Measurements from ENCODE around the gene UPK2. TPM values are rescaled to one million over a fixed set of nuclear protein-coding genes. Genes with fewer than 3 reads are reported as not detected.

UPK2 gene
- total and polyA plus RNA-seq, 2 experiments from 2014 or later: 0.89 to 1.4 TPM

DNA sequence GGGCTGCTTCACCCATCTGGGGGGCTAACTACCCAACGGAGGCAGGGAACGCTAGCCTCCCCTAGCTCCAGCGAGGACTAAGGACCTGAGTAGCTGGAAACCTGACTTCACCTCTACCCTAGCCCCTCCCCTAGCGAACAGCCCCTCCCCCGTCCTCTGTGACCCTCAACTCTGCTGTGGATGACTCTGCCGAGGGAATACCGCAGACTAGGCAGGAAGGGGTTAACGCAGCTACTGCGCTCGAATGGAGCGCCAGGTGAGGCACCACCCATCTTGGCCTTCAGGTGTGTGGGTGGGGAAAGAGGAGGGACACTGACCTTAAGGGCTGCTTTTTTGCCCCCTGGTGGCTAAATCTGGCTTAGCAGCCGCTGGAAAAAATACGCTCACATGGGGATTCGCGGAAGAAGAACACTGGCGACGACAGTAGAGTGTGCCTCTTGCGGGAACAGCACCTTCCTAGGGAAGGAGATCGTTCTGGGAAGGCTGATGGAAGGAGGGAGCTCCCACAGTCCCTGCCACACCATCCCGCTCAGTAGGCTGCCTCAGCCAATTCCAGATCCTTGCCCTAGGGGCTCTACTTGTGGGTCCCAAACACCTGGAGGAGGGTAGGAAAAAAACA, 25.9 kb upstream of the UPK2 start:
- Histone ChIP-seq H3K27ac (peak overlapping the region; percentile 74), H3K36me3 (no peaks in the 10 kb centered on the region), H3K4me3 (peak overlapping the region; percentile 61), H3K9me3 (ENCODE audit: low read depth) (no peaks in the 10 kb centered on the region), H3K27me3 (no peaks in the 10 kb centered on the region), H3K4me1 (ENCODE audit: low read depth) (peaks cover 4% of the 10 kb centered on the region)
- peak; percentile 76 to 85 for DNase-seq (ENCODE audit: low read depth in 1 of 2, low spot score in 1 of 2)
- TF ChIP-seq, protein P1, sequence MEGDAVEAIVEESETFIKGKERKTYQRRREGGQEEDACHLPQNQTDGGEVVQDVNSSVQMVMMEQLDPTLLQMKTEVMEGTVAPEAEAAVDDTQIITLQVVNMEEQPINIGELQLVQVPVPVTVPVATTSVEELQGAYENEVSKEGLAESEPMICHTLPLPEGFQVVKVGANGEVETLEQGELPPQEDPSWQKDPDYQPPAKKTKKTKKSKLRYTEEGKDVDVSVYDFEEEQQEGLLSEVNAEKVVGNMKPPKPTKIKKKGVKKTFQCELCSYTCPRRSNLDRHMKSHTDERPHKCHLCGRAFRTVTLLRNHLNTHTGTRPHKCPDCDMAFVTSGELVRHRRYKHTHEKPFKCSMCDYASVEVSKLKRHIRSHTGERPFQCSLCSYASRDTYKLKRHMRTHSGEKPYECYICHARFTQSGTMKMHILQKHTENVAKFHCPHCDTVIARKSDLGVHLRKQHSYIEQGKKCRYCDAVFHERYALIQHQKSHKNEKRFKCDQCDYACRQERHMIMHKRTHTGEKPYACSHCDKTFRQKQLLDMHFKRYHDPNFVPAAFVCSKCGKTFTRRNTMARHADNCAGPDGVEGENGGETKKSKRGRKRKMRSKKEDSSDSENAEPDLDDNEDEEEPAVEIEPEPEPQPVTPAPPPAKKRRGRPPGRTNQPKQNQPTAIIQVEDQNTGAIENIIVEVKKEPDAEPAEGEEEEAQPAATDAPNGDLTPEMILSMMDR (IDR thresholded peaks at IDR 0.05; ENCODE audit: low read depth, low read length): peak; percentile 96

DNA sequence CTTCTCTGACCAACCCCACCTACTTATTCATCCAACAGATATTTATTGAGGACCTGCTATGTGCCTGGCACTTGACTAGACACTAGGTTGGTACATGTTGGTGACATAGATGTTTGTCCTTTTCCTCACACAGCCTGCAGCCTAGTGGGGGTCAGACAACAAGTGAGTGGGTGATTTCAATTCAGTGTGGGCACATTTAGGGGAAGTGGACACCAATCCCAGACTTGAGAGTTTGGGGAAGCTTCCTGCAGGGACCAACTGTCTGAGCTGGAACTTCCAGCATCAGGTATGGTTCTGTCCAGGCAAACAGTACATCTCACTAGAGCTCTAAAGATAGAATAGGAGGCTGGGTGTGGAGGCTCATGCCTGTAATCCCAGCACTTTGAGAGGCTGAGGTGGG, 24.5 kb upstream of the UPK2 start:
- TF ChIP-seq, protein P1 (IDR thresholded peaks at IDR 0.05; ENCODE audit: low read depth, low read length): no peak
- Histone ChIP-seq H3K4me1 (ENCODE audit: low read depth) (peaks cover 4% of the 10 kb centered on the region), H3K36me3 (no peaks in the 10 kb centered on the region), H3K27ac (no peak overlapping the region), H3K9me3 (ENCODE audit: low read depth) (no peaks in the 10 kb centered on the region), H3K27me3 (no peaks in the 10 kb centered on the region), H3K4me3 (no peak overlapping the region)
- no peak for DNase-seq (ENCODE audit: low read depth in 1 of 2, low spot score in 1 of 2)

DNA sequence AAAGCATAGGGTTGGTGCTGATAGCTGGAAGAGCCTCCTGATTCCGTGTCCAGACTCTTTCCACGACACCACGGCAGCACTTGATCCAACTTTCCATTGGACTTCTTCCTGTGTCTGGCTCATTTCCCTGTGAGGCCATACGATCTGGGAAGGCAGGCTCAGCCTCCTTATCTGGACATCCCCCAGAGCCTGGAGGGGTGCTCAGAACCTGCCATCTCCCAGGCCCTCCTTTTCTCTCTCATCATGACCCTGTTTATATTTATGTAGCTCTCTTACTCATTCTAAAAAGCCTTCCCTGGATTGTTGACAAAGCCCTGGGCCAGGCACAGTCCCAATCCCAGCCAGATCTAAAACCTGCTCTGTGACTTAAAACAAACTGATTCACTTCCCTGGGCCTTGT, 22.6 kb upstream of the UPK2 start:
- Histone ChIP-seq H3K4me1 (ENCODE audit: low read depth) (peaks cover 4% of the 10 kb centered on the region), H3K4me3 (no peak overlapping the region), H3K36me3 (no peaks in the 10 kb centered on the region), H3K27me3 (no peaks in the 10 kb centered on the region), H3K9me3 (ENCODE audit: low read depth) (no peaks in the 10 kb centered on the region), H3K27ac (peak overlapping the region; percentile 77)
- DNase-seq (ENCODE audit: low read depth in 1 of 2, low spot score in 1 of 2): peak; percentile 29 to 54
- TF ChIP-seq, protein P1 (IDR thresholded peaks at IDR 0.05; ENCODE audit: low read depth, low read length): no peak

DNA sequence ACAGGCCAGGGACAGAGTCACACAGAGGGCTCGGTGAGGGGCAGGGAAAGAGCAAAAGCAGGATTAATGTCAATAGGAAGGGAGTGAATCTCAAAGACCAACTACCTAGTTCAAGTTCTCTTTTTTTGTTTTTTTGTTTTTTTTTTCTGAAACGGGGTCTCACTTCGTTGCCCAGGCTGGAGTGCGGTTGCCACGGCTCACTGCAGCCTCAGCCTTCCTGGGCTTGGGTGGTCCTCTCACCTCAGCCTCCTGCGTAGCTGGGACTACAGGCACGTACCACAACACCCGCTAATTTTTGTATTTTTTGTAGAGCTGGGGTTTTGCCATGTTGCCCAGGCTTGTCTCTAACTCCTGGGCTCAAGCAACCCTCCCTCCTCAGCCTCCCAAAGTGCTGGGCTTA, 20.7 kb upstream of the UPK2 start:
- no peak for DNase-seq (ENCODE audit: low read depth in 1 of 2, low spot score in 1 of 2)
- no peaks in the 10 kb centered on the region for H3K27me3 ChIP-seq
- TF ChIP-seq, protein P1 (IDR thresholded peaks at IDR 0.05; ENCODE audit: low read depth, low read length): no peak
- no peaks in the 10 kb centered on the region for H3K36me3 ChIP-seq
- H3K27ac ChIP-seq: no peak overlapping the region
- no peak overlapping the region for H3K4me3 ChIP-seq
- peaks cover 4% of the 10 kb centered on the region for H3K4me1 ChIP-seq (ENCODE audit: low read depth)
- H3K9me3 ChIP-seq (ENCODE audit: low read depth): no peaks in the 10 kb centered on the region

DNA sequence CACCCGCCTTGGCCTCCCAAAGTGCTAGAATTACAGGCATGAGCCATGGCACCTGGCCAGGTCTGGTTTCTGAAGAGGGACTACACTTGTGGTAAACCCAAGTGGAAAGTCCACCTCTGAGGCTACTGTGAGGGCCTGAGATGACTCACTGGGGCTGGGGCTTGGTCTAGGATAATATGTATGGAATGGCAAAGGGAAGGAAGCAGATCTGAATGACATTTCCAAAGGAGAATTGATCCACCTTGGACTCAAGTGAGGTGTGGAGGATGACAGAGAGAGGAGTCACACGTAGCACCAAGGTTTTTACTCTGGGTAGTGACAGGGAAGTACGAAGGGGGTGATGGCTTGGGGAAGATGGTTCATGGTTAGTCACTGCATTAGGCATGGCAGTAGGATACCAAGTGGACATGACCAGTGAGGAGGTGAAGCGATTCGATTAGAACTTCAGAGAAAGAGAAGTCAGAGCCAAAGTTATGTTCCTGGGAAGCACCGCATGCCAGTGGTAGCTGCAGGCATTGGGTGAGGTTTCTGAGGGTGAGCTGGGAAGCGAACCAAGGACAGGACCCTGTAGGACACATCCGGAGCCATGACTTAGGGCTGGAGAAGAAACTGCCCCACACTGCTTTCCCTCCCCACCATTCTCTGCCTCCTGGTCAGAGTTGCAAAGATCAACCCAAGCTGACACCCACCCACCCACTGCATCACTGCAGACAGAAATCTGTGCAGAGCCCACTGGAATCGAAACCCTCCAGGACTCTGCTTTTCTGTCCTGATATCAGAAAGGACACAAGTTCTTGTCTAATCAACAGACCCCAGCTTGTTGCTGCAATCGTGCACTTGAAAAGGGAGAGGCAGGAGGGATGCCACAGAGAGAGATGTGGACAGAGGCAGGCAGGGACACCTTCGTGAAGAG, 17.4 kb upstream of the UPK2 start:
- Histone ChIP-seq H3K4me3 (no peak overlapping the region), H3K27ac (no peak overlapping the region), H3K4me1 (ENCODE audit: low read depth) (no peaks in the 10 kb centered on the region), H3K27me3 (no peaks in the 10 kb centered on the region), H3K9me3 (ENCODE audit: low read depth) (no peaks in the 10 kb centered on the region), H3K36me3 (no peaks in the 10 kb centered on the region)
- TF ChIP-seq, protein P1 (IDR thresholded peaks at IDR 0.05; ENCODE audit: low read depth, low read length): no peak
- DNase-seq (ENCODE audit: low read depth in 1 of 2, low spot score in 1 of 2): peak in 1 of 2 donors; percentile 61

Data from cardiac muscle cell (in vitro differentiated cells and primary cell).